Measurements from ENCODE around the gene APMAP.

Gene APMAP

GRCh38 chr20:25024171-25024570, 31.6 kb upstream of the APMAP start:
- no peak for DNase-seq (ENCODE audit: low read depth)

GRCh38 chr20:25023356-25023755, 30.8 kb upstream of the APMAP start:
- DNase-seq (ENCODE audit: low read depth): no peak

GRCh38 chr20:25022680-25023079, 30.1 kb upstream of the APMAP start:
- no peak for DNase-seq (ENCODE audit: low read depth)

- DNase-seq (ENCODE audit: low read depth): no peak
Observed at GRCh38 chr20:25021336-25021735, 28.8 kb upstream of the APMAP start.

GRCh38 chr20:25020901-25021301, 28.4 kb upstream of the APMAP start:
- DNase-seq (ENCODE audit: low read depth): no peak

- DNase-seq (ENCODE audit: low read depth): no peak
Observed at GRCh38 chr20:25020345-25020744, 27.8 kb upstream of the APMAP start.

- DNase-seq (ENCODE audit: low read depth): no peak
Observed at GRCh38 chr20:25019381-25020155, 27.0 kb upstream of the APMAP start.

GRCh38 chr20:25018841-25019240, 26.3 kb upstream of the APMAP start:
- DNase-seq (ENCODE audit: low read depth): no peak

- DNase-seq (ENCODE audit: low read depth): no peak
Observed at GRCh38 chr20:25018425-25018824, 25.9 kb upstream of the APMAP start.

- DNase-seq (ENCODE audit: low read depth): no peak
Observed at GRCh38 chr20:25017257-25017803, 24.8 kb upstream of the APMAP start.

GRCh38 chr20:25016471-25016870, 23.9 kb upstream of the APMAP start:
- no peak for DNase-seq (ENCODE audit: low read depth)

- no peak for DNase-seq (ENCODE audit: low read depth)
Observed at GRCh38 chr20:25015986-25016385, 23.4 kb upstream of the APMAP start.

GRCh38 chr20:25014816-25015215, 22.3 kb upstream of the APMAP start:
- DNase-seq (ENCODE audit: low read depth): no peak

- DNase-seq (ENCODE audit: low read depth): no peak
Observed at GRCh38 chr20:25013478-25014380, 21.2 kb upstream of the APMAP start.

- no peak for DNase-seq (ENCODE audit: low read depth)
Observed at GRCh38 chr20:25012616-25013189, 20.2 kb upstream of the APMAP start.

GRCh38 chr20:25011831-25012241, 19.3 kb upstream of the APMAP start:
- DNase-seq (ENCODE audit: low read depth): no peak

GRCh38 chr20:25011261-25011660, 18.7 kb upstream of the APMAP start:
- DNase-seq (ENCODE audit: low read depth): no peak

GRCh38 chr20:25009218-25010145, 16.9 kb upstream of the APMAP start:
- DNase-seq (ENCODE audit: low read depth): no peak

- DNase-seq (ENCODE audit: low read depth): no peak
Observed at GRCh38 chr20:25008388-25009217, 16.1 kb upstream of the APMAP start.

GRCh38 chr20:25007491-25008305, 15.1 kb upstream of the APMAP start:
- DNase-seq (ENCODE audit: low read depth): no peak

Measured in stimulated activated CD8-positive, alpha-beta memory T cell treated with anti-CD3 and anti-CD28 coated beads, Interleukin-15, amount 100 ng/mL, for 24 hours (primary cell).